Astrocyte (in vitro differentiated cells and primary cell): ENCODE results near the gene GRK5. TPM values are rescaled to one million over a fixed set of nuclear protein-coding genes. Genes with fewer than 3 reads are reported as not detected.
A peak's percentile ranks its signal among the peaks of the same experiment; 100 is the strongest.

Experiments used
- DNase-seq: peaks from one replicate; pipeline ENCODE4 v3.0.0-alpha.2; 2010; ENCODE audit warnings: low read depth
- FAIRE-seq: peaks from 2 replicates; lab custom pipeline; 2011; peaks lifted over from hg19 to GRCh38; lab: Jason Lieb, UNC
- H2AFZ ChIP-seq: 2 replicates; pipeline ENCODE4 v1.6.0; 2012; ENCODE audit warnings: low read depth, low read length, inconsistent platforms
- H3K27ac ChIP-seq: 2 replicates; pipeline ENCODE4 v1.5.1; 2011; ENCODE audit warnings: low read depth, low read length, inconsistent platforms
- H3K27me3 ChIP-seq: 2 replicates; pipeline ENCODE4 v1.6.0; 2011; ENCODE audit warnings: low read length, inconsistent platforms; ENCODE audit not compliant: insufficient read depth
- H3K36me3 ChIP-seq: 2 replicates; pipeline ENCODE4 v1.5.1; 2011; ENCODE audit warnings: low read length, inconsistent platforms; ENCODE audit not compliant: insufficient read depth
- H3K4me1 ChIP-seq: 2 replicates; pipeline ENCODE4 v1.5.1; 2011; ENCODE audit warnings: low read length, inconsistent platforms; ENCODE audit not compliant: insufficient read depth
- H3K4me2 ChIP-seq: 2 replicates; pipeline ENCODE4 v1.6.0; 2012; ENCODE audit warnings: low read length, inconsistent platforms
- H3K4me3 ChIP-seq: 2 replicates; pipeline ENCODE4 v1.5.1; 2011; ENCODE audit warnings: low read depth, mild to moderate bottlenecking, low read length, inconsistent platforms; ENCODE audit not compliant: insufficient read depth
- H3K79me2 ChIP-seq: 2 replicates; pipeline ENCODE4 v1.6.0; 2012; ENCODE audit warnings: mild to moderate bottlenecking, low read length, inconsistent platforms; ENCODE audit not compliant: insufficient read depth
- H3K9ac ChIP-seq: 2 replicates; pipeline ENCODE4 v1.6.0; 2012; ENCODE audit warnings: mild to moderate bottlenecking, low read length, inconsistent platforms
- H3K9me3 ChIP-seq: 2 replicates; pipeline ENCODE4 v1.5.1; 2012; ENCODE audit warnings: low read depth, mild to moderate bottlenecking, low read length, inconsistent platforms; ENCODE audit not compliant: insufficient read depth
- H4K20me1 ChIP-seq: 2 replicates; pipeline ENCODE4 v1.6.0; 2012; ENCODE audit warnings: low read length, inconsistent platforms; ENCODE audit not compliant: insufficient read depth
- H3K27ac Mint-ChIP-seq: one replicate; pipeline ENCODE4 v1.8.0; 2021; ENCODE audit warnings: mild to moderate bottlenecking, mixed read lengths; ENCODE audit not compliant: unreplicated experiment
- H3K27me3 Mint-ChIP-seq: one replicate; pipeline ENCODE4 v1.8.0; 2021; ENCODE audit warnings: low read depth, mixed read lengths; ENCODE audit not compliant: unreplicated experiment
- H3K36me3 Mint-ChIP-seq: one replicate; pipeline ENCODE4 v1.8.0; 2021; ENCODE audit warnings: low read depth, mixed read lengths; ENCODE audit not compliant: unreplicated experiment
- H3K4me1 Mint-ChIP-seq: one replicate; pipeline ENCODE4 v1.8.0; 2021; ENCODE audit warnings: low read depth, mixed read lengths; ENCODE audit not compliant: unreplicated experiment
- H3K4me3 Mint-ChIP-seq: one replicate; pipeline ENCODE4 v1.8.0; 2021; ENCODE audit warnings: mild to moderate bottlenecking, moderate library complexity, mixed read lengths; ENCODE audit not compliant: unreplicated experiment
- H3K9me3 Mint-ChIP-seq: one replicate; pipeline ENCODE4 v1.8.0; 2021; ENCODE audit warnings: mild to moderate bottlenecking, mixed read lengths; ENCODE audit not compliant: unreplicated experiment
- EZH2 ChIP-seq: IDR thresholded peaks from 2 replicates; pipeline ENCODE4 v1.6.1; 2012; ENCODE audit warnings: mild to moderate bottlenecking, low read length, inconsistent platforms; ENCODE audit not compliant: insufficient read depth
- total RNA-seq: library from RNA; stranded (reverse); gene quantifications from 2 replicates; pipeline ENCODE4 v1.2.1, GENCODE V29; 2021
- TF ChIP-seq, protein P1 (sequence below): IDR thresholded peaks from 2 replicates; pipeline ENCODE4 v1.5.1; 2011; ENCODE audit warnings: low read depth, mild to moderate bottlenecking, inconsistent platforms, low read length, moderate library complexity; ENCODE audit not compliant: insufficient read depth

The GRK5 gene
- total RNA-seq, 1 donor from 2014 or later: 8.5 TPM

DNA sequence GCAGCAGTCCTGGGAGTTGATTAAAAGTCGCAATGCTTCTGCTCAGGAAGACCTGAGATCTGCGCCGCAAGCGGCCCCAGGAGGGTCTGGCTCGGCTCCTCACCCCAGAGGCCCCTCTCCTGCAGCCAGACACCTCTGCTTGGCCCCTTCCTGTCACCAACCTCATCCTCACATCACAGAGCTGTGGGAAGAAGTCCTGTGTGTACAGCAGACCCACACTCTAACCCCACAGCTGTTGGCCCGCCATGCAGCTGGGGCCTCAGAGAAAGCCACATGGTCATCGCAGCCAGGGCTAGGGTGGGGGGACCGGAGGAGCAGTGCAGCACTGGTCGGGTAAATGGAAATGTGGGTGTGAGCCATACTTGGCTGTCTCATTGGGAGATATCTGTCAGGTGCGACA is 237.5 kb downstream of the GRK5 start:
- H3K4me3 Mint-ChIP-seq: no peak overlapping the region
- FAIRE-seq: no peak

DNA sequence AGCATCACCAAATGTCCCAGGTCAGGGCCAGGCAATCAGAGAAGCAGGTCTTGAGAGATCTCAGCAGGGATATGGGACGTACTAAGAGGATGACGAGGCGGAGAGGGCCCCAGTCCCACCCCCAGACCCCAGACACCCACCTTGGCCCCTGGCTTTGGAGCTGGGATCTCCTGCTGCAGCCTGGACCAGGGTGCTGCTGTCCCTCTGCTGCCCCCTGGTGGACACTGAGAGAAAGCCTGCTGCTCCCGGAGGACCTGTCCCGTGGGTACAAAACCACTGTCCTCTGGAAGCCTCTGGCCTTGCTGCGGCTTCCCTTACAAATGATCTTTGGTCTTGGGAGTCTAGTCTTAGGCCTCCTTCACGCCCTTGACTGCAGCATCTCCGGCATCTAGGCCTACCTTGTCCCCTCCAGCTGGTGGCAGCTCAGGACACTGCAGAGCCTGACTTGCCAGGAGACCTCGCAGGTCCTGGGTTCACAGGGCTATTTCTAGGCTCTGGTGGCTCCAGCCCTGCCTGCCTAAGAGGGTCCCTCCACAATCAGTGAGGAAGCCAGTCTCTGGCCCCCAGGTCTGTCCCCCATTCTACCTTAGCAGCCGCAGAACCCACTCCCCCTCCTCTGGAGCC is 238.1 kb downstream of the GRK5 start:
- DNase-seq (peak; percentile 33), FAIRE-seq (no peak)
- Histone ChIP-seq H3K27ac (no peak overlapping the region), H3K4me2 (no peak overlapping the region), H3K27me3 (no peaks in the 10 kb centered on the region), H3K36me3 (no peaks in the 10 kb centered on the region), H2AFZ (no peak overlapping the region), H3K9me3 (no peaks in the 10 kb centered on the region), H3K9ac (no peak overlapping the region), H3K4me1 (peaks cover 18% of the 10 kb centered on the region), H3K79me2 (no peaks in the 10 kb centered on the region), H4K20me1 (peaks cover 18% of the 10 kb centered on the region), H3K4me3 (no peak overlapping the region)
- H3K4me3 Mint-ChIP-seq: no peak overlapping the region
- H3K4me1 Mint-ChIP-seq: peaks cover 4% of the 10 kb centered on the region
- TF ChIP-seq EZH2: no peak
- TF ChIP-seq, protein P1, sequence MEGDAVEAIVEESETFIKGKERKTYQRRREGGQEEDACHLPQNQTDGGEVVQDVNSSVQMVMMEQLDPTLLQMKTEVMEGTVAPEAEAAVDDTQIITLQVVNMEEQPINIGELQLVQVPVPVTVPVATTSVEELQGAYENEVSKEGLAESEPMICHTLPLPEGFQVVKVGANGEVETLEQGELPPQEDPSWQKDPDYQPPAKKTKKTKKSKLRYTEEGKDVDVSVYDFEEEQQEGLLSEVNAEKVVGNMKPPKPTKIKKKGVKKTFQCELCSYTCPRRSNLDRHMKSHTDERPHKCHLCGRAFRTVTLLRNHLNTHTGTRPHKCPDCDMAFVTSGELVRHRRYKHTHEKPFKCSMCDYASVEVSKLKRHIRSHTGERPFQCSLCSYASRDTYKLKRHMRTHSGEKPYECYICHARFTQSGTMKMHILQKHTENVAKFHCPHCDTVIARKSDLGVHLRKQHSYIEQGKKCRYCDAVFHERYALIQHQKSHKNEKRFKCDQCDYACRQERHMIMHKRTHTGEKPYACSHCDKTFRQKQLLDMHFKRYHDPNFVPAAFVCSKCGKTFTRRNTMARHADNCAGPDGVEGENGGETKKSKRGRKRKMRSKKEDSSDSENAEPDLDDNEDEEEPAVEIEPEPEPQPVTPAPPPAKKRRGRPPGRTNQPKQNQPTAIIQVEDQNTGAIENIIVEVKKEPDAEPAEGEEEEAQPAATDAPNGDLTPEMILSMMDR: peak; percentile 76
- H3K9me3 Mint-ChIP-seq: peaks cover 2% of the 10 kb centered on the region
- peaks cover 39% of the 10 kb centered on the region for H3K27me3 Mint-ChIP-seq
- H3K36me3 Mint-ChIP-seq: peaks cover 5% of the 10 kb centered on the region
- no peak overlapping the region for H3K27ac Mint-ChIP-seq

More for the DNA sequence above, 237.5 kb downstream of the GRK5 start:
- Mint-ChIP-seq H3K27ac (no peak overlapping the region), H3K27me3 (peaks cover 39% of the 10 kb centered on the region), H3K4me1 (peaks cover under 1% of the 10 kb centered on the region), H3K9me3 (peaks cover 2% of the 10 kb centered on the region), H3K36me3 (peaks cover 6% of the 10 kb centered on the region)
- Histone ChIP-seq H3K9ac (no peak overlapping the region), H3K9me3 (no peaks in the 10 kb centered on the region), H2AFZ (no peak overlapping the region), H3K4me3 (no peak overlapping the region), H3K27me3 (no peaks in the 10 kb centered on the region), H3K4me1 (peaks cover 12% of the 10 kb centered on the region), H3K79me2 (no peaks in the 10 kb centered on the region), H3K27ac (no peak overlapping the region), H3K4me2 (no peak overlapping the region), H4K20me1 (peaks cover 14% of the 10 kb centered on the region), H3K36me3 (no peaks in the 10 kb centered on the region)
- DNase-seq: no peak
- TF ChIP-seq, protein P1: no peak
- TF ChIP-seq EZH2: no peak

DNA sequence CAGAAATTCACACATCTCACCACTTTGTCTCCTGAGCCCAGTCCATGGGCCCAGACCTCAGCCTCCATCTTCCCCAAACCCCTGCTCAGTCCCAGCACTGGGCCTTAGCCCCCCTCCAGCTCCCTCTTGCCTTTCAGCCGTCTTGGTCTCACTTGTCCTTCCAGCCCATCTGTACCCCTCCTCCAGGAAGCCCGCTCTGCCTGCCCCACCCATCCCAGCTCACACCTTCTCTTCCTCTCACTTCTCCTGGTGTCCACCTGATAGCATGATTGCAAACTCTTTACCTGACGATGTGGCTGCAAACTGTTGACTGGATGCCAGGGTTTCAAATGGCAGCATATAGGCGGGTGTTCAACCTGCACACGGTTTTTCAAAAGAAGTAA is 238.6 kb downstream of the GRK5 start:
- H3K27ac Mint-ChIP-seq: no peak overlapping the region
- no peak overlapping the region for H3K4me3 Mint-ChIP-seq
- peaks cover 5% of the 10 kb centered on the region for H3K36me3 Mint-ChIP-seq
- no peak for FAIRE-seq
- Histone ChIP-seq H3K9me3 (no peaks in the 10 kb centered on the region), H3K36me3 (no peaks in the 10 kb centered on the region), H3K9ac (no peak overlapping the region), H3K27ac (no peak overlapping the region), H2AFZ (no peak overlapping the region), H3K4me1 (peaks cover 20% of the 10 kb centered on the region), H4K20me1 (peaks cover 18% of the 10 kb centered on the region), H3K4me2 (no peak overlapping the region), H3K27me3 (no peaks in the 10 kb centered on the region), H3K4me3 (no peak overlapping the region), H3K79me2 (no peaks in the 10 kb centered on the region)
- H3K27me3 Mint-ChIP-seq: peaks cover 39% of the 10 kb centered on the region
- DNase-seq: no peak
- H3K9me3 Mint-ChIP-seq: peaks cover 2% of the 10 kb centered on the region
- peaks cover 4% of the 10 kb centered on the region for H3K4me1 Mint-ChIP-seq
- TF ChIP-seq, protein P1: no peak
- no peak for TF ChIP-seq EZH2
